HEK293 (cell line): ENCODE measurements around the gene GPR152.
A peak's percentile ranks its signal among the peaks of the same experiment; 100 is the strongest.

Source experiments
- BCL11B ChIP-seq: fragments of 450-650 bp; formaldehyde crosslinking; IDR thresholded peaks from 2 replicates; pipeline ENCODE4 v1.5.1; 2016; ENCODE audit warnings: low read depth, missing biosample characterization, missing genetic modification characterization
- CTCF ChIP-seq: fragments of 450-650 bp; formaldehyde crosslinking; IDR thresholded peaks from 2 replicates; pipeline ENCODE4 v1.5.1; 2016; ENCODE audit warnings: missing biosample characterization, missing genetic modification characterization
- GFI1B ChIP-seq: fragments of 450-650 bp; formaldehyde crosslinking; IDR thresholded peaks from 2 replicates; pipeline ENCODE4 v1.5.1; 2016; ENCODE audit warnings: missing biosample characterization, missing genetic modification characterization
- GLI4 ChIP-seq: fragments of 450-650 bp; formaldehyde crosslinking; IDR thresholded peaks from 2 replicates; pipeline ENCODE4 v1.5.1; 2016; ENCODE audit warnings: missing biosample characterization, missing genetic modification characterization
- HIC1 ChIP-seq: fragments of 450-650 bp; formaldehyde crosslinking; IDR thresholded peaks from 2 replicates; pipeline ENCODE4 v1.5.1; 2016; ENCODE audit warnings: missing biosample characterization, missing genetic modification characterization
- KLF10 ChIP-seq: fragments of 450-650 bp; IDR thresholded peaks from 2 replicates; pipeline ENCODE4 v1.5.1; 2018; ENCODE audit warnings: missing biosample characterization, mild to moderate bottlenecking, missing genetic modification characterization
- OSR2 ChIP-seq: fragments of 450-650 bp; formaldehyde crosslinking; IDR thresholded peaks from 2 replicates; pipeline ENCODE4 v1.5.1; 2016; ENCODE audit warnings: missing biosample characterization, missing genetic modification characterization
- PBX3 ChIP-seq: sonication (generic); formaldehyde crosslinking; IDR thresholded peaks from 2 replicates; pipeline ENCODE4 v1.8.1; 2022; ENCODE audit warnings: mild to moderate bottlenecking, moderate library complexity, missing genetic modification reagents
- SP2 ChIP-seq: fragments of 450-650 bp; formaldehyde crosslinking; IDR thresholded peaks from 2 replicates; pipeline ENCODE4 v1.5.1; 2016; ENCODE audit warnings: missing biosample characterization, missing genetic modification characterization
- TRIM28 ChIP-seq: IDR thresholded peaks from 2 replicates; pipeline ENCODE4 v1.6.1; 2011; ENCODE audit warnings: low read length, control low read depth, borderline replicate concordance
- ZBTB17 ChIP-seq: fragments of 450-650 bp; formaldehyde crosslinking; IDR thresholded peaks from 2 replicates; pipeline ENCODE4 v1.5.1; 2016; ENCODE audit warnings: missing biosample characterization, missing genetic modification characterization
- ZBTB49 ChIP-seq: fragments of 450-650 bp; formaldehyde crosslinking; IDR thresholded peaks from 2 replicates; pipeline ENCODE4 v1.5.1; 2016; ENCODE audit warnings: missing biosample characterization, missing genetic modification characterization, low read depth
- ZBTB6 ChIP-seq: fragments of 450-650 bp; formaldehyde crosslinking; IDR thresholded peaks from 2 replicates; pipeline ENCODE4 v1.5.1; 2017; ENCODE audit warnings: missing biosample characterization, missing genetic modification characterization
- ZBTB8A ChIP-seq: fragments of 450-650 bp; formaldehyde crosslinking; IDR thresholded peaks from 2 replicates; pipeline ENCODE4 v1.5.1; 2016; ENCODE audit warnings: missing biosample characterization, missing genetic modification characterization
- ZNF133 ChIP-seq: fragments of 450-650 bp; formaldehyde crosslinking; IDR thresholded peaks from 2 replicates; pipeline ENCODE4 v1.5.1; 2016; ENCODE audit warnings: missing biosample characterization, missing genetic modification characterization
- ZNF16 ChIP-seq: fragments of 450-650 bp; formaldehyde crosslinking; IDR thresholded peaks from 2 replicates; pipeline ENCODE4 v1.5.1; 2016; ENCODE audit warnings: low read depth, missing biosample characterization, missing genetic modification characterization
- ZNF175 ChIP-seq: fragments of 450-650 bp; formaldehyde crosslinking; IDR thresholded peaks from 2 replicates; pipeline ENCODE4 v1.5.1; 2016; ENCODE audit warnings: missing biosample characterization, missing genetic modification characterization
- ZNF214 ChIP-seq: fragments of 450-650 bp; formaldehyde crosslinking; IDR thresholded peaks from 2 replicates; pipeline ENCODE4 v1.5.1; 2017; ENCODE audit warnings: missing biosample characterization, mild to moderate bottlenecking, missing genetic modification characterization, borderline replicate concordance
- ZNF248 ChIP-seq: fragments of 450-650 bp; formaldehyde crosslinking; IDR thresholded peaks from 2 replicates; pipeline ENCODE4 v1.5.1; 2017; ENCODE audit warnings: missing biosample characterization, missing genetic modification characterization
- ZNF292 ChIP-seq: fragments of 450-650 bp; formaldehyde crosslinking; IDR thresholded peaks from 2 replicates; pipeline ENCODE4 v1.5.1; 2016; ENCODE audit warnings: low read depth, missing biosample characterization, missing genetic modification characterization, borderline replicate concordance
- ZNF302 ChIP-seq: fragments of 450-650 bp; formaldehyde crosslinking; IDR thresholded peaks from 2 replicates; pipeline ENCODE4 v1.5.1; 2016; ENCODE audit warnings: missing biosample characterization, missing genetic modification characterization, low read depth
- ZNF324 ChIP-seq: fragments of 450-650 bp; formaldehyde crosslinking; IDR thresholded peaks from 2 replicates; pipeline ENCODE4 v1.5.1; 2016; ENCODE audit warnings: missing biosample characterization, missing genetic modification characterization
- ZNF341 ChIP-seq: fragments of 450-650 bp; formaldehyde crosslinking; IDR thresholded peaks from 2 replicates; pipeline ENCODE4; 2016; ENCODE audit warnings: low read depth, missing biosample characterization, missing genetic modification characterization
- ZNF510 ChIP-seq: fragments of 450-650 bp; formaldehyde crosslinking; IDR thresholded peaks from 2 replicates; pipeline ENCODE4 v1.5.1; 2018; ENCODE audit warnings: mild to moderate bottlenecking, missing genetic modification characterization, missing biosample characterization; ENCODE audit not compliant: insufficient replicate concordance
- ZNF530 ChIP-seq: fragments of 450-650 bp; formaldehyde crosslinking; IDR thresholded peaks from 2 replicates; pipeline ENCODE4 v1.5.1; 2016; ENCODE audit warnings: low read depth, missing biosample characterization, missing genetic modification characterization
- ZNF561 ChIP-seq: fragments of 450-650 bp; IDR thresholded peaks from 2 replicates; pipeline ENCODE4 v1.5.1; 2018; ENCODE audit warnings: missing biosample characterization, missing genetic modification characterization, borderline replicate concordance
- ZNF629 ChIP-seq: fragments of 450-650 bp; formaldehyde crosslinking; IDR thresholded peaks from 2 replicates; pipeline ENCODE4 v1.5.1; 2017; ENCODE audit warnings: missing biosample characterization, missing genetic modification characterization
- ZNF670 ChIP-seq: fragments of 450-650 bp; formaldehyde crosslinking; IDR thresholded peaks from 2 replicates; pipeline ENCODE4 v1.5.1; 2016; ENCODE audit warnings: missing biosample characterization, missing genetic modification characterization, low read depth
- ZNF792 ChIP-seq: fragments of 450-650 bp; formaldehyde crosslinking; IDR thresholded peaks from 2 replicates; pipeline ENCODE4 v1.5.1; 2016; ENCODE audit warnings: missing biosample characterization, missing genetic modification characterization
- ZSCAN23 ChIP-seq: fragments of 450-650 bp; formaldehyde crosslinking; IDR thresholded peaks from 2 replicates; pipeline ENCODE4 v1.5.1; 2016; ENCODE audit warnings: missing biosample characterization, missing genetic modification characterization

Gene GPR152

GRCh38 chr11:67468759-67469507 lies 16.4 kb upstream of the GPR152 start, which contains the start of gene TMEM134 (continued):
- TF ChIP-seq ZNF248 (tag by site-specific recombination) (no peak), ZNF302 (tag by site-specific recombination) (no peak), ZNF292 (tag by site-specific recombination) (no peak), PBX3 (peak; percentile 79; the same call in 1 of the 2 replicates), SP2 (tag by site-specific recombination) (peak; percentile 84), ZBTB17 (tag by site-specific recombination) (peak; percentile 77), ZSCAN23 (tag by site-specific recombination) (no peak), HIC1 (peak; percentile 26; the same call in 1 of the 2 replicates), ZBTB8A (tag by site-specific recombination) (peak; percentile 71), BCL11B (tag by site-specific recombination) (peak; percentile 88; the same call in 1 of the 2 replicates), ZNF341 (tag by site-specific recombination) (peak; percentile 48; the same call in 1 of the 2 replicates), ZNF792 (tag by site-specific recombination) (no peak), ZNF214 (tag by site-specific recombination) (no peak), ZBTB6 (tag by site-specific recombination) (peak; percentile 64; the same call in 1 of the 2 replicates), GFI1B (tag by site-specific recombination) (no peak), ZNF670 (tag by site-specific recombination) (no peak), ZNF510 (tag by site-specific recombination) (no peak), ZNF133 (tag by site-specific recombination) (no peak), OSR2 (tag by site-specific recombination) (no peak), ZNF16 (tag by site-specific recombination) (no peak), ZNF324 (no peak), TRIM28 (no peak), ZNF561 (tag by site-specific recombination) (peak; percentile 100), ZNF175 (no peak), KLF10 (peak; percentile 70; the same call in 1 of the 2 replicates), ZNF629 (tag by site-specific recombination) (peak; percentile 48; the same call in 1 of the 2 replicates), ZNF530 (tag by site-specific recombination) (no peak), CTCF (peak; percentile 64), GLI4 (no peak), ZBTB49 (tag by site-specific recombination) (no peak)
